Ascending aorta (tissue), 2 donors: ENCODE data around the gene STK24. TPM values are rescaled to one million over a fixed set of nuclear protein-coding genes. Genes with fewer than 3 reads are reported as not detected.

Experiments
- DNase-seq, 2 donors: peaks; one replicate each; pipeline ENCODE4 v3.0.0-alpha.2; 2019; ENCODE audit warnings: low spot score in 2 of 2
- H3K27ac ChIP-seq, 2 donors: fragments of 200-600 bp; sonication (generic); one replicate each; pipeline ENCODE4 v1.5.1; 2016 to 2017; ENCODE audit warnings: mild to moderate bottlenecking in 1 of 2
- H3K27me3 ChIP-seq: fragments of 200-600 bp; sonication (generic); one replicate; pipeline ENCODE4 v1.5.1; 2017
- H3K36me3 ChIP-seq, 2 donors: fragments of 200-600 bp; sonication (generic); one replicate each; pipeline ENCODE4 v1.5.1; 2016
- H3K4me1 ChIP-seq, 2 donors: fragments of 200-600 bp; sonication (generic); one replicate each; pipeline ENCODE4 v1.5.1; 2016 to 2017; ENCODE audit warnings: mild to moderate bottlenecking in 1 of 2
- H3K4me3 ChIP-seq, 2 donors: fragments of 200-600 bp; sonication (generic); one replicate each; pipeline ENCODE4 v1.5.1; 2016 to 2017; ENCODE audit warnings: mild to moderate bottlenecking in 1 of 2
- H3K9me3 ChIP-seq, 2 donors: fragments of 200-600 bp; sonication (generic); one replicate each; pipeline ENCODE4 v1.5.1; 2016
- intact Hi-C: fragments of 100-400 bp; cut with DNase I; formaldehyde crosslinking; loops from one replicate; pipeline ENCODE4 v1.15.1; 2023
- total RNA-seq: library from RNA; depleted of rRNA; stranded (reverse); fragments of >200 nt; gene quantifications from one replicate; pipeline ENCODE4 v1.1.0, GENCODE V29; 2016
- TF ChIP-seq, protein P1 (sequence below), 3 experiments: fragments of 200-600 bp in 2 of 3; fragments of 450-650 bp in 1 of 3; sonication (generic) in 2 of 3; IDR thresholded peaks; one replicate each; pipeline ENCODE4 v1.5.1; 2016 to 2019; ENCODE audit warnings: antibody characterized with exemption in 3 of 3, mild to moderate bottlenecking in 1 of 3, moderate library complexity in 1 of 3

The STK24 gene
- total RNA-seq, 1 donor from 2014 or later = 35.4 TPM

DNA sequence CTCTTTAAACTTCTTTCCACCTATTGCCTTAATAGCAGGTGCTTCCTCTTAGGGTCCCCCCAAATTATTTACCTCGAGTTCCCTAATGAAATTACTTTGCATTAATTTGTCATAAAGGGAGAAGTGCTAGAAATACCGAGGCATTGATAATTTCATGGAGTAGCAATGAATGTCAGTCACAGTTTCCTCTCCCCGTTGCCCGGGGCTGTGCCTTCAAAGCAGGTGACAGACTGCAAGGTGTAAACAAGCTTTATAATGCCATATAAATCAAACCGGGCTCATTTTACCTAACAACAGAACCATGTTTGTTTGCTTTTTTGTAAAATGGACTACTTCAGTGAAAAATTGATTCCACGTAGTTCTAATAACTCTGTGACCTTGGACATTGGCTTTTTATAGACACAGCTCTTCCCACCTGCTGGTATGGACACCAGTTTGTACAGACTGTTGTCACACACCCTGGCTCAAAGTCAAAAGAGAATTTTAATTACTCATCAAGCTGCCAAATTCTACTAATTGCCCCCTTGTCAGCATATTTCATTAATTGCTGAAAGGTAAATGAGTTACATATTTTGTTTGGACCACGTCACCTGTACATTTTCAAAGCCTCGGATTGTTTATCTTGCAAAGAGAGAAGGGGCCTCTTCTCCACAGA lies 171.1 kb downstream of the STK24 start:
- Histone ChIP-seq H3K27ac (no peak overlapping the region), H3K27me3 (no peaks in the 10 kb centered on the region), H3K36me3 (no peaks in the 10 kb centered on the region), H3K4me1 (no peaks in the 10 kb centered on the region), H3K4me3 (no peak overlapping the region), H3K9me3 (no peaks in the 10 kb centered on the region)
- no peak for DNase-seq
- TF ChIP-seq, protein P1, sequence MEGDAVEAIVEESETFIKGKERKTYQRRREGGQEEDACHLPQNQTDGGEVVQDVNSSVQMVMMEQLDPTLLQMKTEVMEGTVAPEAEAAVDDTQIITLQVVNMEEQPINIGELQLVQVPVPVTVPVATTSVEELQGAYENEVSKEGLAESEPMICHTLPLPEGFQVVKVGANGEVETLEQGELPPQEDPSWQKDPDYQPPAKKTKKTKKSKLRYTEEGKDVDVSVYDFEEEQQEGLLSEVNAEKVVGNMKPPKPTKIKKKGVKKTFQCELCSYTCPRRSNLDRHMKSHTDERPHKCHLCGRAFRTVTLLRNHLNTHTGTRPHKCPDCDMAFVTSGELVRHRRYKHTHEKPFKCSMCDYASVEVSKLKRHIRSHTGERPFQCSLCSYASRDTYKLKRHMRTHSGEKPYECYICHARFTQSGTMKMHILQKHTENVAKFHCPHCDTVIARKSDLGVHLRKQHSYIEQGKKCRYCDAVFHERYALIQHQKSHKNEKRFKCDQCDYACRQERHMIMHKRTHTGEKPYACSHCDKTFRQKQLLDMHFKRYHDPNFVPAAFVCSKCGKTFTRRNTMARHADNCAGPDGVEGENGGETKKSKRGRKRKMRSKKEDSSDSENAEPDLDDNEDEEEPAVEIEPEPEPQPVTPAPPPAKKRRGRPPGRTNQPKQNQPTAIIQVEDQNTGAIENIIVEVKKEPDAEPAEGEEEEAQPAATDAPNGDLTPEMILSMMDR (IDR thresholded peaks at IDR 0.05) = no peak
- intact Hi-C loops = no loop called here

DNA sequence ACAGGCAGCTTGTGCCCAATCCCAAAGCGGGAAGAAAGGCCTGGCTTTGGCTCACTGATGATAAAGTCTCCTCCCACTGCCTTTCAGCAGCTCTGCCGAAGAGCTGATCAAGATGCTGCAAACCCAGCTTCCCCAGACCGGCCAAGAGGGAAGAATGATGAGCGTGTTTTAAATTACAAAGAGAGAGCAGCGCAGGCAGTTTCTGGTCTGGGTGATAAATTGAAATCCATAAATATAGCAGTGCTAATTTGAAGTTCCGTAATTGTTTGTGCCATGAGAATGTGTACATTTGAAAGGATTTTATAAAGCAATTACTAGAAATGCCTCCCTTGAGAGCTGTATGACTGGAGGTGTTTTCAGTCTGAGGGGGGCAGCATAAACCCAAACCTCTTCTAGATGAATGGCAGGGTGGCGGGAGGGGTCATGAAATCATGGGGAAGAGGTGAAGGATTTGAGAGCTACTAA lies 171.8 kb downstream of the STK24 start:
- intact Hi-C loops = no loop called here
- TF ChIP-seq, protein P1 (IDR thresholded peaks at IDR 0.05) = no peak
- H3K9me3 ChIP-seq = no peaks in the 10 kb centered on the region
- no peak overlapping the region for H3K4me3 ChIP-seq
- no peak overlapping the region for H3K27ac ChIP-seq
- no peaks in the 10 kb centered on the region for H3K4me1 ChIP-seq
- H3K36me3 ChIP-seq = no peaks in the 10 kb centered on the region
- H3K27me3 ChIP-seq = no peaks in the 10 kb centered on the region
- peak in 1 of 2 donors; percentile 30 for DNase-seq

GRCh38 chr13:98403076-98403475 lies 173.8 kb downstream of the STK24 start:
- Histone ChIP-seq H3K27ac (no peak overlapping the region), H3K4me1 (no peaks in the 10 kb centered on the region), H3K9me3 (no peaks in the 10 kb centered on the region), H3K4me3 (no peak overlapping the region), H3K36me3 (no peaks in the 10 kb centered on the region), H3K27me3 (no peaks in the 10 kb centered on the region)
- no peak for DNase-seq
- intact Hi-C loops = no loop called here
- TF ChIP-seq, protein P1 (IDR thresholded peaks at IDR 0.05) = no peak

- intact Hi-C loops = no loop called here
- H3K4me1 ChIP-seq = no peaks in the 10 kb centered on the region
- H3K9me3 ChIP-seq = no peaks in the 10 kb centered on the region
- DNase-seq = no peak
- no peak overlapping the region for H3K4me3 ChIP-seq
- no peak overlapping the region for H3K27ac ChIP-seq
- TF ChIP-seq, protein P1 (IDR thresholded peaks at IDR 0.05) = no peak
- H3K36me3 ChIP-seq = no peaks in the 10 kb centered on the region
- H3K27me3 ChIP-seq = no peaks in the 10 kb centered on the region
Observed at GRCh38 chr13:98401934-98402333, 175.0 kb downstream of the STK24 start.

DNA sequence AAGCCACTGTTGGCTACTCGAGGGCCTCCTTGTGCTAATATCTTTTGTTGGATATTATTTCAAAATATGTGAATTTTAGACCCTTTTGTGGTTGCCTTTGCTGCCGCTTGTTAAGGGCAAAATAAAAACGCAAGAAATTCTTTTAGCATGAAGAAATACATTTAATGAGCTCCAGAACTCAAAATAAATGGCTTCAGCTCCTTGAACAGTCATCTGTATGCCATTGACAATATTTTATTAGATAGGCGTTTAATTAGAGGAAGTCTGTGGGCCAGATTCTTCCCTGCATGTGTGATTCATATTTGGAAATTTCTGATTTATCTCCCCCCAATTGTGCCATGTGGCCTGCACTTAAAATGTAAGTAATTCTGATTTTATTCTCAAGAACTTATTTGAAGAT lies 177.2 kb downstream of the STK24 start:
- intact Hi-C loops = no loop called here
- Histone ChIP-seq H3K27me3 (no peaks in the 10 kb centered on the region), H3K4me3 (no peak overlapping the region), H3K36me3 (no peaks in the 10 kb centered on the region), H3K4me1 (no peaks in the 10 kb centered on the region), H3K27ac (no peak overlapping the region), H3K9me3 (no peaks in the 10 kb centered on the region)
- TF ChIP-seq, protein P1 (IDR thresholded peaks at IDR 0.05) = no peak
- DNase-seq = no peak

GRCh38 chr13:98398581-98398980 lies 178.3 kb downstream of the STK24 start:
- no peaks in the 10 kb centered on the region for H3K4me1 ChIP-seq
- intact Hi-C loops = no loop called here
- no peaks in the 10 kb centered on the region for H3K36me3 ChIP-seq
- DNase-seq = no peak
- no peaks in the 10 kb centered on the region for H3K27me3 ChIP-seq
- no peak overlapping the region for H3K27ac ChIP-seq
- no peaks in the 10 kb centered on the region for H3K9me3 ChIP-seq
- no peak overlapping the region for H3K4me3 ChIP-seq
- TF ChIP-seq, protein P1 (IDR thresholded peaks at IDR 0.05) = no peak
